Testis (tissue), 3 donors: ENCODE results near the gene RXFP1. TPM values are rescaled to one million over a fixed set of nuclear protein-coding genes. Genes with fewer than 3 reads are reported as not detected.

Source experiments
- DNase-seq: peaks from one replicate; pipeline ENCODE4 v3.0.0-alpha.2; 2019
- H3K27ac ChIP-seq, 2 donors: fragments of 200-600 bp; sonication (generic); one replicate each; pipeline ENCODE4 v1.5.1; 2019
- H3K27me3 ChIP-seq: fragments of 200-600 bp; sonication (generic); one replicate; pipeline ENCODE4 v1.5.1; 2019
- H3K36me3 ChIP-seq: fragments of 200-600 bp; sonication (generic); one replicate; pipeline ENCODE4 v1.5.1; 2017; ENCODE audit warnings: low read depth; ENCODE audit errors: missing control alignments
- H3K4me1 ChIP-seq: fragments of 200-600 bp; sonication (generic); one replicate; pipeline ENCODE4 v1.5.1; 2019
- H3K4me3 ChIP-seq, 2 donors: fragments of 200-600 bp; sonication (generic); one replicate each; pipeline ENCODE4 v1.5.1; 2017 to 2019
- H3K9me3 ChIP-seq: fragments of 200-600 bp; sonication (generic); one replicate; pipeline ENCODE4 v1.5.1; 2017
- CTCF ChIP-seq, 3 experiments: fragments of 450-650 bp in 2 of 3; fragments of 200-600 bp in 1 of 3; sonication (generic) in 1 of 3; IDR thresholded peaks; one replicate each; pipeline ENCODE4 v1.5.1; 2016 to 2019; ENCODE audit warnings: antibody characterized with exemption in 3 of 3, mild to moderate bottlenecking in 2 of 3, moderate library complexity in 1 of 3
- POLR2A ChIP-seq: fragments of 450-650 bp; IDR thresholded peaks from one replicate; pipeline ENCODE4 v1.6.1; 2017; ENCODE audit warnings: antibody characterized with exemption, mild to moderate bottlenecking, moderate library complexity
- WGBS, 2 donors: methylation state at CpG; one replicate each; pipeline ENCODE4 v1.1.5; 2018; 5-methylcytosine and 5-hydroxymethylcytosine counted together
- intact Hi-C: fragments of 100-400 bp; cut with DNase I; formaldehyde crosslinking; loops from one replicate; pipeline ENCODE4 v1.15.1; 2023; ENCODE audit warnings: low total_unique reads
- polyA plus RNA-seq: library from polyadenylated mRNA; stranded (reverse); fragments of 350-450 nt; fragmentation: Illumina TruSeq; extraction: RNeasy Lipid Tissue Mini Kit (QIAGEN cat#74804); gene quantifications from one replicate; pipeline ENCODE4 v1.2.3, GENCODE V29; 2014; ENCODE audit warnings: low read depth, low replicate concordance; ENCODE audit not compliant: insufficient read depth
- total RNA-seq, 2 donors: library from RNA; depleted of rRNA; stranded (reverse); fragments of >200 nt; gene quantifications; one replicate each; pipeline ENCODE4 v1.2.3, GENCODE V29; 2016

RXFP1 gene
- total and polyA plus RNA-seq, 3 donors from 2014 or later = 0.26 to 2.1 (median 0.81) TPM

- intact Hi-C loops = no loop called here
- TF ChIP-seq CTCF (IDR thresholded peaks at IDR 0.05) (no peak), POLR2A (no peak)
- Histone ChIP-seq H3K9me3 (no peaks in the 10 kb centered on the region), H3K36me3 (no peaks in the 10 kb centered on the region), H3K27me3 (no peaks in the 10 kb centered on the region), H3K4me3 (no peak overlapping the region), H3K27ac (no peak overlapping the region), H3K4me1 (no peaks in the 10 kb centered on the region)
- 42 to 51% methylated on average over 1 of the region's 1 CpG for WGBS, 2 donors
- no peak for DNase-seq
Observed at GRCh38 chr4:158578476-158578875, 56.8 kb downstream of the RXFP1 start.

- H3K9me3 ChIP-seq = no peaks in the 10 kb centered on the region
- no peaks in the 10 kb centered on the region for H3K36me3 ChIP-seq
- intact Hi-C loops = no loop called here
- no peak for TF ChIP-seq CTCF (IDR thresholded peaks at IDR 0.05)
- H3K4me1 ChIP-seq = no peaks in the 10 kb centered on the region
- DNase-seq = no peak
- H3K4me3 ChIP-seq = no peak overlapping the region
- 14 to 57% methylated on average over 1 of the region's 1 CpG for WGBS, 2 donors
- H3K27ac ChIP-seq = no peak overlapping the region
- H3K27me3 ChIP-seq = no peaks in the 10 kb centered on the region
Observed at GRCh38 chr4:158580064-158580463, 58.4 kb downstream of the RXFP1 start.

DNA sequence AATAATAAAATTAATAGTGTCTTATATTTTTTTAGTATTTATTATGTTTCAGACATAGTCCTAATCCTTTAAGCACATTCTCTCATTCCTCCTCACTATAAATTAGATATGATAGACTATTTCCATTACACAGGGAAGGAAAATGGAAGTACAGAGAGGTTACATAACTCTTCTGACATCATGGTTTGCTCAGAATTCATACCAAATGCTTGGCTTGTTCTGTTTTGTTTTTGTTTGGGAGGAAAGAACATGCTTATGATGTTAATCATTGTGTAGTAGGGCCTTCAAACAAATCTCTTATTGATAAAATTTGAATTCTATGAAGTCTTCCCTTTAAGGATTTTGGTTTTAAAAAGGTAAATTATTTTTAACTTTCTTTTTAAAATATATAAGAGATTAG is 59.5 kb downstream of the RXFP1 start:
- Histone ChIP-seq H3K4me3 (no peak overlapping the region), H3K36me3 (no peaks in the 10 kb centered on the region), H3K4me1 (no peaks in the 10 kb centered on the region), H3K27ac (no peak overlapping the region), H3K27me3 (no peaks in the 10 kb centered on the region), H3K9me3 (no peaks in the 10 kb centered on the region)
- no peak for TF ChIP-seq CTCF (IDR thresholded peaks at IDR 0.05)
- TF ChIP-seq POLR2A = no peak
- intact Hi-C loops = no loop called here
- DNase-seq = no peak

- Histone ChIP-seq H3K36me3 (no peaks in the 10 kb centered on the region), H3K27ac (no peak overlapping the region), H3K9me3 (no peaks in the 10 kb centered on the region), H3K4me1 (no peaks in the 10 kb centered on the region), H3K4me3 (no peak overlapping the region), H3K27me3 (no peaks in the 10 kb centered on the region)
- no peak for DNase-seq
- intact Hi-C loops = no loop called here
- 88 to 89% methylated on average over 4 of the region's 4 CpGs for WGBS, 2 donors
- TF ChIP-seq POLR2A (no peak), CTCF (IDR thresholded peaks at IDR 0.05) (no peak)
Observed at GRCh38 chr4:158586881-158587280, 65.2 kb downstream of the RXFP1 start.

- intact Hi-C loops = no loop called here
Observed at GRCh38 chr4:158588285-158588684, 66.6 kb downstream of the RXFP1 start.

More at GRCh38 chr4:158588285-158588684, 66.6 kb downstream of the RXFP1 start:
- WGBS, 2 donors = 78 to 90% methylated on average over 6 of the region's 6 CpGs
- Histone ChIP-seq H3K36me3 (no peaks in the 10 kb centered on the region), H3K9me3 (no peaks in the 10 kb centered on the region), H3K27me3 (no peaks in the 10 kb centered on the region), H3K4me3 (no peak overlapping the region), H3K27ac (no peak overlapping the region), H3K4me1 (no peaks in the 10 kb centered on the region)
- no peak for DNase-seq
- TF ChIP-seq CTCF (IDR thresholded peaks at IDR 0.05) = no peak
- no peak for TF ChIP-seq POLR2A
